Endothelial cell of umbilical vein (primary cell): ENCODE results near the gene COX7A2L. TPM values are rescaled to one million over a fixed set of nuclear protein-coding genes. Genes with fewer than 3 reads are reported as not detected.

Source experiments
- BruUV-seq: library from RNA; stranded (reverse); fragments of 400-500 nt; replicated peaks from 2 replicates; lab custom pipeline; 2021; lab: Mats Ljungman, UMichigan
- CTCF ChIA-PET: fragments of 300-600, 350-600 bp; sonication (Branson Sonifier 250); formaldehyde crosslinking; loops from one replicate; lab custom pipeline; 2021; ENCODE audit warnings: antibody characterized with exemption, inconsistent platforms; lab: Charles Lee
- POLR2A ChIA-PET: fragments of 300-600, 350-600 bp; sonication (Branson Sonifier 250); formaldehyde crosslinking; loops from one replicate; lab custom pipeline; 2021; ENCODE audit warnings: antibody characterized with exemption, inconsistent platforms; lab: Charles Lee
- DNase-seq: peaks from one replicate; pipeline ENCODE4 v3.0.0-alpha.2; 2011; ENCODE audit warnings: low read depth, low spot score
- FAIRE-seq: peaks from 2 replicates; lab custom pipeline; 2011; peaks lifted over from hg19 to GRCh38; lab: Jason Lieb, UNC
- H2AFZ ChIP-seq: 2 replicates; pipeline ENCODE4 v1.6.0; 2012; ENCODE audit warnings: low read depth, low read length, control low read depth, inconsistent platforms
- H3K27ac ChIP-seq: 2 replicates; pipeline ENCODE4 v1.5.1; 2011; ENCODE audit warnings: low read depth, mild to moderate bottlenecking, control low read depth, low read length, moderate library complexity; ENCODE audit not compliant: insufficient read depth
- H3K27me3 ChIP-seq, 2 experiments: 2 replicates each; pipeline versions ENCODE4 v1.6.0 to v1.6.1; 2011; ENCODE audit warnings: low read length in 2 of 2, mixed read lengths in 1 of 2; ENCODE audit not compliant: control insufficient read depth in 2 of 2, insufficient read depth in 2 of 2
- H3K36me3 ChIP-seq, 2 experiments: 2 replicates in 1 of 2; 3 replicates in 1 of 2; pipeline ENCODE4 v1.5.1; 2011; ENCODE audit warnings: low read length in 2 of 2, mild to moderate bottlenecking in 1 of 2, moderate library complexity in 1 of 2; ENCODE audit not compliant: control insufficient read depth in 2 of 2, insufficient read depth in 2 of 2; ENCODE audit errors: extremely low read depth in 1 of 2
- H3K4me1 ChIP-seq: 3 replicates; pipeline ENCODE4 v1.5.1; 2011; ENCODE audit warnings: mild to moderate bottlenecking, low read length; ENCODE audit not compliant: control insufficient read depth, insufficient read depth; ENCODE audit errors: extremely low read depth
- H3K4me2 ChIP-seq: 2 replicates; pipeline ENCODE4 v1.6.1; 2011; ENCODE audit warnings: low read length, control low read depth, mixed read lengths; ENCODE audit not compliant: insufficient read depth
- H3K4me3 ChIP-seq, 3 experiments: fragments of 200-600 bp in 1 of 3; sonication (generic), shearing (Covaris generic) in 1 of 3; replicated peaks in 1 of 3; 2 replicates each; pipeline ENCODE4 v1.5.1; 2011 to 2016; ENCODE audit warnings: control low read depth in 3 of 3, low read length in 3 of 3, mild to moderate bottlenecking in 2 of 3, inconsistent platforms in 1 of 3, low read depth in 1 of 3, moderate library complexity in 1 of 3; ENCODE audit not compliant: insufficient read depth in 1 of 3
- H3K79me2 ChIP-seq: 2 replicates; pipeline ENCODE4 v1.6.0; 2012; ENCODE audit warnings: low read length, inconsistent platforms; ENCODE audit not compliant: control insufficient read depth, insufficient read depth
- H3K9ac ChIP-seq: replicated peaks from 2 replicates; pipeline ENCODE3; 2011; ENCODE audit warnings: low read length, control low read depth; ENCODE audit not compliant: insufficient read depth; ENCODE audit errors: extremely low read depth
- H3K9me1 ChIP-seq: replicated peaks from 3 replicates; pipeline ENCODE4 v1.6.0; 2011; ENCODE audit warnings: mild to moderate bottlenecking, low read length; ENCODE audit not compliant: control insufficient read depth, insufficient read depth; ENCODE audit errors: extremely low read depth
- H3K9me3 ChIP-seq: replicated peaks from 2 replicates; pipeline ENCODE4 v1.5.1; 2012; ENCODE audit warnings: low read length, inconsistent platforms; ENCODE audit not compliant: control insufficient read depth, insufficient read depth
- H4K20me1 ChIP-seq: replicated peaks from 2 replicates; pipeline ENCODE3; 2011; ENCODE audit warnings: mild to moderate bottlenecking, low read length; ENCODE audit not compliant: control insufficient read depth, insufficient read depth; ENCODE audit errors: extremely low read depth
- CTCF ChIP-seq, 2 donors: IDR thresholded peaks; 1 replicate in 1 of 2; 2 replicates in 1 of 2; pipeline ENCODE4 v1.5.1; 2011; ENCODE audit warnings: low read length in 2 of 2, mild to moderate bottlenecking in 2 of 2, moderate library complexity in 2 of 2, control low read depth in 1 of 2, inconsistent platforms in 1 of 2, low read depth in 1 of 2; ENCODE audit not compliant: insufficient read depth in 1 of 2; ENCODE audit errors: extremely low read depth in 1 of 2
- EZH2 ChIP-seq: IDR thresholded peaks from 2 replicates; pipeline ENCODE4 v1.6.1; 2012; ENCODE audit warnings: borderline replicate concordance, low read depth, mild to moderate bottlenecking, moderate library complexity, low read length, inconsistent platforms; ENCODE audit not compliant: severe bottlenecking
- FOS ChIP-seq: IDR thresholded peaks from 2 replicates; pipeline ENCODE4 v1.6.1; 2011; ENCODE audit warnings: mild to moderate bottlenecking, low read length, moderate library complexity, borderline replicate concordance; ENCODE audit not compliant: insufficient read depth
- GATA2 ChIP-seq: IDR thresholded peaks from 2 replicates; pipeline ENCODE4 v1.7.0; 2011; ENCODE audit warnings: low read depth, mild to moderate bottlenecking, moderate library complexity, mixed read lengths, low read length; ENCODE audit not compliant: insufficient read length, insufficient read depth
- JUN ChIP-seq: IDR thresholded peaks from 2 replicates; pipeline ENCODE4 v1.6.1; 2011; ENCODE audit warnings: borderline replicate concordance, low read depth; ENCODE audit not compliant: insufficient read length, insufficient read depth
- MAX ChIP-seq: IDR thresholded peaks from 2 replicates; pipeline ENCODE4 v1.6.1; 2011; ENCODE audit not compliant: insufficient read depth, insufficient read length
- MYC ChIP-seq: IDR thresholded peaks from one replicate; pipeline ENCODE4 v1.6.1; 2011; ENCODE audit warnings: mild to moderate bottlenecking, low read depth, low read length
- POLR2A ChIP-seq: IDR thresholded peaks from 2 replicates; pipeline ENCODE4 v1.6.1; 2012; ENCODE audit warnings: low read depth, mild to moderate bottlenecking, control low read depth, low read length
- POLR2AphosphoS5 ChIP-seq: IDR thresholded peaks from 2 replicates; pipeline ENCODE4 v1.6.1; 2012; ENCODE audit warnings: low read depth, mild to moderate bottlenecking, control low read depth, low read length, moderate library complexity; ENCODE audit not compliant: insufficient read depth
- dilution Hi-C: fragments of 300-500 bp; cut with MboI; formaldehyde crosslinking; loops from one replicate; pipeline ENCODE4 v1.15.0; 2019; ENCODE audit warnings: low sequenced_read_pairs; ENCODE audit not compliant: extremely low pct_ligation_motif_present
- intact Hi-C: fragments of 100-400 bp; cut with micrococcal nuclease; formaldehyde crosslinking; loops from one replicate; pipeline ENCODE4 v1.10.0; 2022
- polyA plus RNA-seq, 4 experiments: library from polyadenylated mRNA; depleted of rRNA in 3 of 4; stranded (reverse) in 3 of 4; unstranded in 1 of 4; fragments of >200 nt; gene quantifications; 2 replicates each; pipeline versions ENCODE4 v1.2.1 to v1.2.3, GENCODE V29; 2011 to 2012; ENCODE audit warnings: missing spikeins in 1 of 4
- total RNA-seq: library from RNA; stranded (reverse); gene quantifications from 2 replicates; pipeline ENCODE4 v1.2.3, GENCODE V29; 2021

COX7A2L gene
- total and polyA plus RNA-seq, 2 donors (not counting 3 experiments of a cell fraction or from before 2014, with no cell fraction given), result 94.2 to 119 TPM

- H3K9me1 ChIP-seq, result no peaks in the 10 kb centered on the region
- no peak overlapping the region for H3K27ac ChIP-seq
- H3K9me3 ChIP-seq, result no peaks in the 10 kb centered on the region
- ChIA-PET CTCF (no interaction called here), POLR2A (interaction anchor here (0.9 kb wide), 1 partner anchor 9 kb away, joined by 3 read pairs; no protein-coding TSS in a partner anchor)
- intact Hi-C loops, result no loop called here
- H4K20me1 ChIP-seq, result no peaks in the 10 kb centered on the region
- no peaks in the 10 kb centered on the region for H3K27me3 ChIP-seq
- no peak overlapping the region for H3K4me3 ChIP-seq
- no peak overlapping the region for H2AFZ ChIP-seq
- DNase-seq, result no peak
- peaks cover 0 to 3% of the 10 kb centered on the region in 2 experiments for H3K36me3 ChIP-seq
- no peak for FAIRE-seq
- TF ChIP-seq GATA2 (no peak), MYC (no peak), EZH2 (no peak), POLR2A (no peak), CTCF (IDR thresholded peaks at IDR 0.05; ENCODE audit: extremely low read depth in 1 of 2, insufficient read depth in 1 of 2, low read depth in 1 of 2, low read length in 2 of 2) (no peak), FOS (no peak), POLR2AphosphoS5 (no peak), MAX (no peak), JUN (no peak)
- dilution Hi-C loops, result no loop called here
- no peak overlapping the region for H3K4me2 ChIP-seq
- BruUV-seq, result no TSS peak
- H3K9ac ChIP-seq, result no peak overlapping the region
- H3K4me1 ChIP-seq, result no peaks in the 10 kb centered on the region
- no peaks in the 10 kb centered on the region for H3K79me2 ChIP-seq
Observed at GRCh38 chr2:42304059-42304713, 56.8 kb downstream of the COX7A2L start.
